Measurements from ENCODE around the gene CHRD. TPM values are rescaled to one million over a fixed set of nuclear protein-coding genes. Genes with fewer than 3 reads are reported as not detected.

CHRD gene
- total RNA-seq, 1 donor from 2014 or later = 5.6 TPM

GRCh38 chr3:184345317-184346144 is 34.3 kb upstream of the CHRD start:
- H3K9me3 Mint-ChIP-seq = no peaks in the 10 kb centered on the region
- DNase-seq (ENCODE audit: low spot score in 2 of 2, unreplicated experiment in 2 of 2) = no peak
- H3K4me3 Mint-ChIP-seq = no peak overlapping the region
- TF ChIP-seq, protein P1, sequence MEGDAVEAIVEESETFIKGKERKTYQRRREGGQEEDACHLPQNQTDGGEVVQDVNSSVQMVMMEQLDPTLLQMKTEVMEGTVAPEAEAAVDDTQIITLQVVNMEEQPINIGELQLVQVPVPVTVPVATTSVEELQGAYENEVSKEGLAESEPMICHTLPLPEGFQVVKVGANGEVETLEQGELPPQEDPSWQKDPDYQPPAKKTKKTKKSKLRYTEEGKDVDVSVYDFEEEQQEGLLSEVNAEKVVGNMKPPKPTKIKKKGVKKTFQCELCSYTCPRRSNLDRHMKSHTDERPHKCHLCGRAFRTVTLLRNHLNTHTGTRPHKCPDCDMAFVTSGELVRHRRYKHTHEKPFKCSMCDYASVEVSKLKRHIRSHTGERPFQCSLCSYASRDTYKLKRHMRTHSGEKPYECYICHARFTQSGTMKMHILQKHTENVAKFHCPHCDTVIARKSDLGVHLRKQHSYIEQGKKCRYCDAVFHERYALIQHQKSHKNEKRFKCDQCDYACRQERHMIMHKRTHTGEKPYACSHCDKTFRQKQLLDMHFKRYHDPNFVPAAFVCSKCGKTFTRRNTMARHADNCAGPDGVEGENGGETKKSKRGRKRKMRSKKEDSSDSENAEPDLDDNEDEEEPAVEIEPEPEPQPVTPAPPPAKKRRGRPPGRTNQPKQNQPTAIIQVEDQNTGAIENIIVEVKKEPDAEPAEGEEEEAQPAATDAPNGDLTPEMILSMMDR (IDR thresholded peaks at IDR 0.05; ENCODE audit: unreplicated experiment) = no peak
- H3K27ac Mint-ChIP-seq = peak overlapping the region; percentile 40
- peaks cover 7% of the 10 kb centered on the region for H3K36me3 Mint-ChIP-seq
- H3K4me1 Mint-ChIP-seq = peaks cover 13% of the 10 kb centered on the region
- no peaks in the 10 kb centered on the region for H3K27me3 Mint-ChIP-seq (ENCODE audit: low read depth)

- peaks cover 18% of the 10 kb centered on the region for H3K4me1 Mint-ChIP-seq
- TF ChIP-seq, protein P1 (IDR thresholded peaks at IDR 0.05; ENCODE audit: unreplicated experiment) = no peak
- no peaks in the 10 kb centered on the region for H3K9me3 Mint-ChIP-seq
- no peak for DNase-seq (ENCODE audit: low spot score in 2 of 2, unreplicated experiment in 2 of 2)
- H3K27ac Mint-ChIP-seq = peak overlapping the region; percentile 81
- peaks cover 7% of the 10 kb centered on the region for H3K36me3 Mint-ChIP-seq
- no peak overlapping the region for H3K4me3 Mint-ChIP-seq
- no peaks in the 10 kb centered on the region for H3K27me3 Mint-ChIP-seq (ENCODE audit: low read depth)
These were observed 33.2 kb upstream of the CHRD start for GRCh38 chr3:184346480-184347190.

- peaks cover 10% of the 10 kb centered on the region for H3K36me3 Mint-ChIP-seq
- no peaks in the 10 kb centered on the region for H3K27me3 Mint-ChIP-seq (ENCODE audit: low read depth)
- H3K9me3 Mint-ChIP-seq = no peaks in the 10 kb centered on the region
- H3K4me1 Mint-ChIP-seq = peaks cover 21% of the 10 kb centered on the region
- H3K4me3 Mint-ChIP-seq = no peak overlapping the region
- peak overlapping the region; percentile 81 for H3K27ac Mint-ChIP-seq
- TF ChIP-seq, protein P1 (IDR thresholded peaks at IDR 0.05; ENCODE audit: unreplicated experiment) = no peak
- DNase-seq (ENCODE audit: low spot score in 2 of 2, unreplicated experiment in 2 of 2) = no peak
These were observed 32.4 kb upstream of the CHRD start for GRCh38 chr3:184347321-184348056.

GRCh38 chr3:184348057-184348382 is 31.8 kb upstream of the CHRD start:
- TF ChIP-seq, protein P1 (IDR thresholded peaks at IDR 0.05; ENCODE audit: unreplicated experiment) = no peak
- Mint-ChIP-seq H3K4me1 (peaks cover 21% of the 10 kb centered on the region), H3K4me3 (no peak overlapping the region), H3K36me3 (peaks cover 7% of the 10 kb centered on the region), H3K9me3 (no peaks in the 10 kb centered on the region), H3K27me3 (ENCODE audit: low read depth) (no peaks in the 10 kb centered on the region), H3K27ac (peak overlapping the region; percentile 81)
- no peak for DNase-seq (ENCODE audit: low spot score in 2 of 2, unreplicated experiment in 2 of 2)

DNA sequence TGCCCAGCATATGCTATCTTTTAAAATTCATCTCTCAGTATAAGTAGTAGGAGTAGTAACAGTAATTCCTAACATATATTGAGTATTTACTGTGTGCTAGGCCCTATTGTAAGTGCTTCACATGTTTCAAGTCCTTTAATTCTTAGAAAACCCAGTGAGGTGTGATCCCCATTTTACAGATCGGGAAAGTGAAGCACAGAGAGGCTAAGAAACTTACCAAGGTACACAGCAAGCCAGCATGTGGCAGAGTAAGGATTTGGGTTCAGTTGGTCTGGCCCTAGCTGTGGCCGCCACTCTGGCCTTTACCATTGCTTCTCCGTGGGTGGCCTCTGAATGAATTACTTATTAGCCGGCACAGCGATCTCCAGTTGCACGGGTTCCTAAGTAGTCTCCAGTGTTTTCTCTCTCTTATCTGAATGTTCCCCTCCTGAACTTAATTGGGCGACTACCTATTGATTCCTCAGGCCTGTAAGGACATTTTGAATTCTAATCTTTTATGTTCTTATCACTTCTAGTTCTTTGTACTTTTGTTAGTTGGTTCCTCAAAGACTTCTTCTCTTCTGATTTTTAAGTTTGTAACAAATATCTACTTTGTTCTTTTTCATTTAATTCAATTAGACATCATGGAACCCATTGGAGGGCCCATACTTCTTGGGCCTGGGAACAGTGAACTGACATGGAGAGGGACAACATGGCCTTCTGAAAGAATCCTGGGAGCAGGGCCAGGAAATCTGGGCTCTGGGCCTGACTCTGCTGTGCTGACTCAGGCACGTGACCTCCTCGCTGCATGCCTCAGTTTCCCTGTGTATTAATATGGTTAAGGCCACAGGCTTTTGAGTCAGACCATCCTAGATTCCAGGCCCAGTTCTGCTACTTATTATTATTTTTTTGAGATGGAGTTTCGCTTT is 30.0 kb upstream of the CHRD start:
- no peak for DNase-seq (ENCODE audit: low spot score in 2 of 2, unreplicated experiment in 2 of 2)
- Mint-ChIP-seq H3K36me3 (peaks cover 7% of the 10 kb centered on the region), H3K4me3 (no peak overlapping the region), H3K9me3 (no peaks in the 10 kb centered on the region), H3K27me3 (ENCODE audit: low read depth) (no peaks in the 10 kb centered on the region), H3K27ac (no peak overlapping the region), H3K4me1 (peaks cover 21% of the 10 kb centered on the region)
- TF ChIP-seq, protein P1 (IDR thresholded peaks at IDR 0.05; ENCODE audit: unreplicated experiment) = no peak

All from mesothelial cell of epicardium (in vitro differentiated cells).